ENCODE results near the gene PRR16.

The PRR16 gene

DNA sequence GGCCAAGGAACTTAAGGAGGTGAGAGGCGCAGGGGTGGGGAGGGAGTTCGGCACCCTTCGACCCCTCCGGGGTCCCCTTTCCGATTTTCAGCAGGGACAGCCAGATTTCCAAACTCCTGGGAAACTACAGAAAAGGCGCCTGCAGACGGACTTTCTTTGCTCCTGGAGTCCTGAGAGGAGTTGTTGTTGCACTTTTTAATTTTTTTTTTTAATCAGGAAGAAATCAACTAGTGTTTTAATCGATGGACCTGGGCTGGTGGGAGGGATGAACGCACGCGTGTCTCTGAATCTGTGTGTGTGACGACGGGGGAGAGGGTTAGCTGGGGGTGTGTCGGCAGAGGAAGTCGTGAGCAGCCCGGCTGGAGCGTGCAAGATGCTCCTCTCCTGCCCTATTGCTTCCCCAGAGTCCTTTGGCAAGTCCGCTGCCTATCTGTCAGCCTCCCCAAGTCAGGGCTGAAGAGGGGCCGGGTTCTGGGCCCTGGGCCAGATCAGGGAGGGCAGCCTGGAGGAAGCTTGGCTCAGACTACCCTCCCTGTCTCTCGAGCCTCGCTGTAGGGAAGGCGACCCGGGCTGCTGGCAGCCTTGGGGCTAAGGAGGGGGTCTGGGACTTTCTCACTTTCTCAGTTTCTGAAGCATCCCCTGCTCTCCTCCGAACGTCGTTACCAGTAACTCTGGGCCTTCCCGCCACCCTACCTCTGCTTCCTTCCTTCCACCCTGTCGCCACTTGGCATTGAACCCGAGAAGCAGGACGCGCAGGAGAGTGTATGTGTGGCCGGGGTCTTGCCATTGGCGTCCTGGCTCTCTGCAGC lies 731 bp downstream of the PRR16 start:
- no peak for DNase-seq

DNA sequence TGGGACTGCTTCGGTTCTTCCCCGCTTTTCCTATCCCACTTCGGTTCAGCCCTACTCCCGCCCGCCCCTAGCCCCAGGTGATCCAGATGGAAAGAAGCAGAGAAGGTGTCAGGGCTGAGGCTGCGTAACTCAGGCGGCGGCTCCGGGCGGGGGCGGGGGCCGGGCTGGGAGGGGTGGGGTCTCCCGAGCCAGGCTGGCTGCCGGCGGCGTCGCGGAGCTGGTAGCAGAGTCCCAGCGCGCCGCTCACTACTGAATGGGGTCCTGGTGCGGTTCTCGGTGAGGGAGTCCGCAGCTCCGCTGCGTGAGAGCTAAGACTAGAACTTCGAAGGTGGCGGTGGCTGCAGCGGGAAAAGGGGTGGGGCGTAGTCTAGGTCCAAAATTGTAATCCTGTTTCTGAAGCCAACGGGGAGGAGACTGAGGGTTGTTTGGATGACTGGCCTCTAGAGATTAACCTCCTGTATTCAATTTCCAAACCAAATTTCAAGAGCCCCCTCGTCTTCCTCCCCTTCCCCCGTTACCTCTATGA lies 1.4 kb downstream of the PRR16 start:
- DNase-seq: no peak

DNA sequence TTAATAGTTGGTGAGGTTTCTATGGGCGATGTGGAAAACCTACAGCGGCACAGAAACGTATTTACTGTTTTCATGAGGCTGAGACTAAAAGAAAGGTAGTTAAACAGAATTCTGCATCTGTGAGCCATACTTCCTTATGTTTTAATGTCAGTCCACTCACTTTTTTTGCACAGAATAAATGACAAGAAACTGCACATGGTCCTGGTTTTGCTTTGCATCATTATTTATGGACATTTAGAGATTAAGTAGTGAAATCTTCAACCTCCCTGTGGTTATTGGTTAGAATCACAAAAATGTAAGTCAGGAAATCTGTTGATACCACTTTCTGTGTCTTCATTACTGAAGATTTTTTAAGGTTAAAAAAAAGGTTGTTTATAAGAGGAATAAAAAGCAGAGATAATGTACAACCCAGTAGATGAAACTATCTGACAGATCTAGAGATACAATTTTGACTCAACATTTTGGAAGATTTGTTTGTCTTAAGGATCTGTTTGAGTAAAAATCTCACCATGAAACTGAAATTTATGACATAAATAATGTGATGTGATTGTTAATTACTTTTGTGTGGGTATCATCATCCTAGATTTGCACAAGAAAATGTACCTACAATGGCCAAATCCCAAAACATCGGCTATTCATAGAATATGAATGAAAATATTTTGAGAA lies 2.4 kb downstream of the PRR16 start:
- DNase-seq: no peak

DNA sequence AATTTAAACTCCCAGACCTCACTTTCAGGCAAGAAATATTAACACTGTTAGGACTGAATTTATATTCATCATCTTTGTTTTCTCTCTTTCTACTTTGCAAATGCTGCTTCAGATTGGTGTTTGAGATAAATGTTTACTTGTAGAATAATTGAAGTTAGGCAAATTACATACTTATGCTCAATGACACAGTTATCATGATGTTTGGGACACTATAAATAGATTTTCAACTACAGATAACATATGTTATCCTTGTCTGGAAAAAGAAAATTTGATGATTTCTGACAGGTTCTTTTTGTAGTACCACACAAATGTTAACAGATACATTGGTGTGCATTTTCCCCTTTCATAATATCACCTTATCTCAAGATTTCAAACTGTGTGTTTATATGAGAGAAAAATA lies 7.9 kb downstream of the PRR16 start:
- no peak for DNase-seq

DNA sequence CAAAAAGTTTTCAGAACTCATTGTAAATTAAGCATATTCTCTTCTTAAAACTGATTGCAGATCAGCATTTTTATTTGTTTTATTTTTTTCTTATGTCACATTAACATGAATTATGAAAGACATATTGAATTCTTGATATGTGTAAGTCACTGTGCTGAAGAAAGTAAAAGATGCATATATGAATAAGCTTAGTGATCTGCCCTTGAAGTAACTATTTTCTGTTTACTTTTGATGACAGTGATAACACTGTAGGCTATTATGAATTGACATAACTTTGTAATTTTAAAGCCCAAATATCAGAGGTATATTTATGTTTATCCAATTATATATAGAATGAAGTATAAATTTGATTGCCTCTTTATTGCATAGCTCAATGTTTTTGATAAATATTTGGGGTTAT lies 8.8 kb downstream of the PRR16 start:
- DNase-seq: no peak

DNA sequence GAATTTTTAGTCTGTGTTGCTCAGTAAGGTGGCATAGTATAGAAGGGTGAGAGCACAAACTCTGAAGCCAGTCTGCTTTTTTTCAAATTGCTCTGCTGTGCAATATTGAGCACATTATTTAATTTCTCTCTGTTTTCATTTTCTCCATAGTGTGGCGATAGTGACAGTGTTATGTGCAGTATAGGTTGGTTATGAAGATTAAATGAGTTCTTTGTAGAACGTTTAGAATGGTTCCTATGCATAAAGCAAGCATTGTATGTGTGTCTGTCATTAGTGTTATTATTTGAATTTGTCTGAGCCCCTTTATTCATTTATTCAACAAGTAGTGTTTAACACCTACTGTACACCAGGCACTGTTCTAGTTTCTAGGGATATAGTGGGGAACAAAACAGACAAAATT lies 9.2 kb downstream of the PRR16 start:
- DNase-seq: no peak

DNA sequence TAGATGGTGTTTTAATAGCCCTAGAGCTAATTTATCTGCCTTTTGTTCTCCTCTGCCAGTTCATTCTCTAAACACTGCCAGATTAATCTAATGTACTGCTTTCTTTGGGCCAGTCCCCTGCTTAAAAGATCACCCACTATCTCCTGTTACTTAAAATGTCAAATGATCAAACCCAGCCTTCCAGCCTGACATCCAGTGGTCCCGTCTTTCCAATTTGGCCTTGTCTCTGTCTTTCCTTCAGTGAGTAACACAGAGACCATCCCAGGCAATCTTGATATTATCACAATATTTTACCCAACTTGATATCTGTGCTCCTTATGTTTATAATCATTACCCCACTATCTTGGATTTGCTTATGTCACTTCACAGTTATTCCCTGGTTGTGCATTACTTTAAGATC lies 12.0 kb downstream of the PRR16 start:
- no peak for DNase-seq

DNA sequence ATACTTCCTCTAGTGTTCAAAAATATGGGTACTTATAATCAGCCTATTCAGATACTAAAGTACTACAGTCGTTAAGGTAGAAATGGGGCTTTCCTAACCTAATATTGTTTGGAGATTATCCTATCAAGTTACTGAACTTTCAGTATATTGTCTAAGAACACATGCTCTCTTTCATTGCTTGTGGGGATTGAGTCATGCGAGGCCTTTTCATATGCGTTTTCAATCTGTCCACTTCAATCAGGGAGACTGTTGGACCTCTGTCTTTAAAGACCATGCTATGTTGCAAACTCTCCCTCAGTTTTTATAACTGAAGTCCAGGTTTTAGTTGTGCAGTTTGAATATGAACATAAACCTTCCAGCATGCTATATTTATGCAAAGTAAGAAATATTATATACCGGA lies 15.0 kb downstream of the PRR16 start:
- DNase-seq: no peak

DNA sequence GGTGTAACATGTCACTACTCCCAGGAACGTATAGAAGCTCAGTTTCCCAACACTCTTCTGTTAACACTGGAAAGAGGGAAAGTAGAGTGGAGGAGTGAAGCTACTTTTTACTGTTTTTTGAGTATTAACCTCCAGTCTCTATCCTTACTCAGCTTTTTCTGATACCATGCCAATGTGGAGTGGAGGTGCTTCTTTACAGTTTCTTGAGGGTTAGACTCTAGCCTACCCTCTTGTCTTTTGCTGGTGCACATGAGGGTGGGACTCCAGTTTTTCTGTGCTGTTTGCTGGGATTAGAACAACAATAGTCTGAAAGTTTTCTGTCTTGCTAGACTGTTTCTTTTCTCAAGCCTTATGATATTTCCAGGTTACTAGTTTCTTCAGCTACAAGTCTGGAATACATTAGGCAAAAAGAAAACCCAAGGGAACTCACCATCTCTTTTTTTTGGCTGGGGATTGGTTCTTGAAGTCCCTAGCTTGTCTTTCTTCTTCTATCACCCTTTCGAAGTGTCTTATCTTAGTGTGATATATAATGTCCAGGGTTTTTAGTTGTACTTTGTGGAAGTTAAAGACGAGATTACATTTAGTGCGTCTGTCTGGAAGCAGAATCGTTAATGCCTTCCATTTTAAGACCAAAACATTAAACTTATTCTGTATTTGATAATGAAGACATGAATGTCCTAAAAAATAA lies 35.9 kb downstream of the PRR16 start:
- no peak for DNase-seq

DNA sequence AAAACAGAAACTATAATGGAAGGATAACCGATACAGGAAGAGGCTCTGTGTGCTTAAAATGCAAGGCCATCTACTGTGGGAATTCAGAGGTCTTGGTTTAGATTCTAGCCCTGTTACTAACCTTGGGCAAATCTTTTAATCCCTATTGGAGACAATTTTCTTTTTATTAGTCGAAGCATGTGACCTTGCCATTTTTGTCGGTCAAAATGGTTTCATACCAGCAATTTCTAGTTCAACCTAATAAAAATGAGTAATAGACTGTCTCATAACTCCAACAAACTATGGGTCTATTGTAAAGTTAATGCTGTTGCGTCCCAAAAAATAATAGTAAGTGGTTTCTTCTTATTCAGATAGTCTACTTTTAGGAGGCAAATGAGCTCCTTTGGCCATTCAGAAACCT lies 38.4 kb downstream of the PRR16 start:
- DNase-seq: no peak

DNA sequence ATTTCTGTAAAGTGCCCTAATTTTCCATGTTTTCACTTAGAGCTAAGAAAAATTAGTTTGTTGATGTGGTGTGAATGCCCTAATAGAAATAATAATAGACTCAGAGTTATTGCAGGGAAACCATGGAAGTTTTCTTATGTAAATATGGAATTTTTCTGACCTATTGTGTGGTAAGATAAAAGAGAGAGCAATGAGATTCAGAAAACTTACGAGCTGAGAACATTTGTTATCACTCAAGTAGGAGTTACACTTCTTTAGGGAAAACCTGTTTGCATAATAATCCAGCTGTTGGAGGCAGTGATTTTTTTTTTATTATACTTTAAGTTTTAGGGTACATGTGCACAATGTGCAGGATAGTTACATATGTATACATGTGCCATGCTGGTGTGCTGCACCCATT lies 39.2 kb downstream of the PRR16 start:
- DNase-seq: no peak

DNA sequence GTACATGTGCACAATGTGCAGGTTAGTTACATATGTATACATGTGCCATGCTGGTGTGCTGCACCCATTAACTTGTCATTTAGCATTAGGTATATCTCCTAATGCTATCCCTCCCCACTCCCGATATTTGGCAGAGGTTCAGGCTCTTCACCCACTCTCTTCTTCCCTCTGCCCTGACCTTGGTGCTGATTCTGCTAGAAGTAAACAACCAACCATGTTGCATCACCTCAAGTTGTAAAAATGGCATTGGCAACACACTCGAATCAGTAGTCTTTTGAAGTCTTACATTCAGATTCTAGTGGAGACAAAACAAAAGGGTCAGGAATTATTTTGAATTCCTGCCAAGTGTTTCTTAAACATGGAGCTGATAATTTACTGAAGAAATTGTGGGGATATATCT lies 40.0 kb downstream of the PRR16 start:
- DNase-seq: no peak

DNA sequence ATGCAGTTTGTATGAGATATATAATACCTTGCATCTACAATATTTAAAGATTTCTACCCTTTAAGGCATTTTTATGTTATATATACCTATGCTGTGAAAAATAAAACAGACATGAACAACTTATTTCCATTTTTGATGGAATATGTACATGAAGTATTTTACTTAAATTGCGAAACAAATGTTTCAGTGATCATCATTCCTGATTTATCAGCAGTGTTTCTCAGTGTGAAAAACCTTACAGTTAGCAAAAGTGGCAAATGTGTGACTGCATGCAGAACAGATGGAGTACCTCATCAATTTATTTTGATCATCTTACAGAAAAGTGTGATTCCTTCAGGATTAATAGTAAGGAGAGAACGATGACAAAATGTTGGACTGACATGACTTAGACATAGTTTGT lies 43.1 kb downstream of the PRR16 start:
- DNase-seq: no peak

DNA sequence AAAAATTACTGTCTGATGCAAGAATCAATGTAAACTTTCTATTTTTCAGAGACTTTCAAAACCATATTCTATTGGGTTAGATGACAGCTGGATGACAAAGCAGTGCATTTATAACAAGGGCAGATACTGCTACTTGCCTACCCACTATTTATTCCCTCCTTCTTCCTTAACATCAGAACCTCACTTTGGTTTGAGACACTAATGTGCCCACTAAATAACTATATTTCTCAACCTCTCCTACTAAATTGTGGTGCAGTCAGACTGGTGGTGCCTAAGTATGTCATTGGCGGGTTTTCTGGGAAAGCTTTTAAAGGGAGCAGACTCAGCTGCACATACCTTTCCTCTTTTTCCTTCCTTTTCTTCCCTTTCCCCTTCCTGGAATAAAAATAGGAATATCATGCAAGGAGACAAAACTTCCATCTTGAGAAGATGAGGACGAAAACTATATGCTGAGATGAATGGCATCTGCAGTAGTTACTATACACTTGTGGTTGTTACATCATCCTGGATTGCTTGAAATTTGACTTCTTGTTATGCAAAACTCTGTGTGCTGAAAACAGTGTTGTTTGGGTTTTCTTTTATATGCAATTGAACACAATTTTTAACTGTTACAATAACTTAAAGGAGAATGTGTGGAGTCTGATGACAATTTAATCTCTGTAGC lies 43.8 kb downstream of the PRR16 start:
- DNase-seq: no peak

DNA sequence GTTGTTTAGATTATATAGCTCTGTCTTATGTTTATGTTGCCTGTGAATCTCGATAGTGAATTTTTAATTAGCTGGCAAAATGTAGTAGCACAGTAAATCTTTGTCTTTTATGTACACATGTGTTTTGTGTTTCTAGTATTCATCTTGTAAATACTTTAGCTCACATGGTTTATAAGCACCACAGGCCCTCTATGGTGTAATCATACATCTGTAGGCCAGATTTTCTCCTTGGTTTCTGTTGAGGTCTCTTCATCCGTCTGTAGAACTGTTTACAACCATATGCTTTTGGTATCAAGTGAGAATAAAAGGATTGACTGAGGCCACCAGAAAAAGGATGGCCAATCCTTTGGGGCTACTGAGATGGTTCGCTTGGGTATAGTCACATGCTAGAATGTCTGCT lies 45.0 kb downstream of the PRR16 start:
- no peak for DNase-seq

DNA sequence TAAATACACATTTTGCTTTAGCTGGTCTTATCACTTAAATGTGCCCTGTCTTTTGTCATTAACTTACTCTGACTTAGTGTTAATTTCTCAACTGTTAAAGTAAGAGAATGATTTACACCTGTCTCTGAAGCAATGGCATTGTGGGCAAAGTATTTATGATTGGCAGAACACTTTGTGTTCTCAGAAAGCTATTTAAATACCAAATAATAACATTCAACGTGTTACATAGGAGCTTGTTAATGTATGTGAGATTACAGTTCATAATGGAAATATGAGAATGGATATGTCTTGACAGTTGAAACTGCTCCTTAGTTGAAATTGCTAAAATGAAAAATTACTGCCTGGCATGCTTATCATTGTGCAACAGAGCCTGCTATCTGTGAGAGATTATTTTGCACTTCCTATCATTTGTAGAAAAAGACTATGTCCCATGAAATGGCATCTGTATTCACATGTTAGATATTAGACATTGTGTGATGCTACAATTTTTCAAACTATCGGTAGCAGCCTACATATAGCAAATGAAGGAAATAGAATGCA lies 46.1 kb downstream of the PRR16 start:
- DNase-seq: no peak

DNA sequence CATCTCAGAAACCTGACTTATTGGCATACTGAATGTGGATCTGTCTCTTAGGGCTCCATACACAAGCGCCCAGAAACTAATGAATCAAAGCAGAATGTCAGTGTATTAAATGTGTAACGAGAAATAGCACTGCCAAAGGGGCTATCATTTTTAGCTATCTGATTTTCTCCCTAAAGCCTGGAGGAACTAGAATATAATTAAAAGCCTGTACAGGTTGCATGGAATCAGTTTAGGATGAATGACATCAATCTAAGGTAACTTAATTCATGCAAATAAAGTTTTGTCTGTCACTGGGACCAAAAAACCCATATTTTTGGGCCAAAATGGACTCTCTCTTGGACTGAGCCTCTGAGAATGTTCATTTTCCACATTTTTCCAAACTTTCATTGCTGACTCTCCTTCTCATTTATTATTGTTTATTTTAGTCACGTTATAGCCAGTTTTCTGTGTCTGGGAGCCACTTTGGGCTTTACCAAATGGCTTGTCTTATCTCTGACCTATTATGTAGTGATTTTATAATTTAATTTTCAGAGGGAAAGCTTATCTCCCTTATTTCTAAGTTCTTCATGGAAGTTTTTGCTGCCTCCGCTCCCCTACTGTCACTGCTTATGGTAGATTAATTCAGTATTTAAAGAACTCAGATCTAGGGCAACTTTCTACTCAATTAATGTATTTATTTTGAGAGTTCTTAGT lies 47.0 kb downstream of the PRR16 start:
- DNase-seq: no peak

DNA sequence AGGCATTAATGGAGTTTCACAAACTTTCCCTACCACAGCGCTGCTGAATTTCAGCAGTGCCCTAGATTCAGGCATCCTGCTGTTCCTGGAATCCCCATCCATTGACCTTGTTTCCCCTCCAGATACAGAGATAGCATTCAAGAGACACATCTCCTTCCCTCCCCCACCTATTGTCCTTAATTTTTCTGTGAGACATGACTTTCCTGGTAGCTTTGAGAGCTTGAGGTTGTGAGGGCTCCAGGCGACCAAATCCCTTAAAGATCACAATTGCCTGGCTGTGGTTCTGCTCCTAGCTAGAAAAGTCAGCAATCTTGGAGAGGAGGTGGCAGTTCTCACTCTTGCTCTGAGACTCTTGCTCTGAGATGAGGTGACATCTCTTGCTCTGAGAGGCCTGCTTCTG lies 48.0 kb downstream of the PRR16 start:
- no peak for DNase-seq

DNA sequence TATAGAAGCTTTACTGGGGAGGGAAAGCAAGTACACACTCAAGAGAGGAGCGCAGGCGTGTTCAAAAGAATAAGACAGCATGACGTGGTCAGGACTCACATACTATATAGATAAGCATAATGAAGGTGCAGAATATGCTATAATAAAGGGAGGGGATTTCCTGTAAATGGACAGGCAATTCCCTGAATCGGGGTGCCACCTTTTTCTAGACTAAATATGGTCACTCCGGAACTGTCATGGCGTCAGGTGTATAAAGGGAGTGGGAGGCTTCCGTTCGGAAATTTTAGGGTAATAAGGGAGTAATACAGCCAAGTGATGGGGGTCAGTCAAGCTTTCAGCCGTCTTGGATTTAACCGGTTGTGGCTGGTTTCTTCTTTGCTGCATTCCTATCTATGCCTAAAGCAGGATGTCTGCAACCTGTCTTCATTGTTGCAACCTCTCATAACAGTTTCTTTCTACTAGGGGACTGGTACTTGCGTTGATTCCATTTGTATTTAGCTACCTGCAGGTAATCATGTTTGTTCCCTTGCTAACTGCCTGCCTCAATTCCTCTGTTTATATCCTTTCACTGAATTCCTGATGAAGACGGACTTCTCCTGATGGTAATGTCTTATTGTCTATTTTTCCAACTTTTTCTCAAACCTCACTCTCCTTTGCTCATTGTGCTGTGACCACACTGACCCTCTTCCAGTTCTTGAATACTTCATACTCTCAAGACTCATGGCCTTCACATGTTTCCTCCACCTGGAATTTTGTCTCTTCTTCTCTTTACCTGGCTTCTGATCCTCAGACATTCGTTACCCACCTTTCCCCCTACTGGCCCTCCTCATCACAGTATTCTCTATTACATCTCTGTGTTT lies 48.9 kb downstream of the PRR16 start:
- DNase-seq: no peak

DNA sequence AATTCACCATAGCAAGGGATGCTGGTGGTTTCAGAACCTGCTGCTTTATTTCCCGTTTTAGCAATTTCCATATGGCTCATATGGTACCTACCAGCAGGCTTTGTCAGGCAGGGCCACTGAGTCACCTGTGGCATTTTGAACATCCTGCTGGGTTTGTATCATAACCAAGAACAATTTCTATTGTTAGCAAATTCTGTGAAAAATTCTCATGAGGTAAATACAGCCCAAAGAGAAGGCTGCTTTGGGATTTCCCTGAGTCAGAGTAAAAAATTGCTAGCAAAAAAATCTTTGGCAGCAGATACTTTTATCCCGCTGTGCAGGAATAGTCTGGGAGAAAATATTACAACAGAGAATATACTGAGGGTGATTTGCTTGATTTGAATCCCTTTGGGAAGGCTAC lies 52.7 kb downstream of the PRR16 start:
- no peak for DNase-seq

DNA sequence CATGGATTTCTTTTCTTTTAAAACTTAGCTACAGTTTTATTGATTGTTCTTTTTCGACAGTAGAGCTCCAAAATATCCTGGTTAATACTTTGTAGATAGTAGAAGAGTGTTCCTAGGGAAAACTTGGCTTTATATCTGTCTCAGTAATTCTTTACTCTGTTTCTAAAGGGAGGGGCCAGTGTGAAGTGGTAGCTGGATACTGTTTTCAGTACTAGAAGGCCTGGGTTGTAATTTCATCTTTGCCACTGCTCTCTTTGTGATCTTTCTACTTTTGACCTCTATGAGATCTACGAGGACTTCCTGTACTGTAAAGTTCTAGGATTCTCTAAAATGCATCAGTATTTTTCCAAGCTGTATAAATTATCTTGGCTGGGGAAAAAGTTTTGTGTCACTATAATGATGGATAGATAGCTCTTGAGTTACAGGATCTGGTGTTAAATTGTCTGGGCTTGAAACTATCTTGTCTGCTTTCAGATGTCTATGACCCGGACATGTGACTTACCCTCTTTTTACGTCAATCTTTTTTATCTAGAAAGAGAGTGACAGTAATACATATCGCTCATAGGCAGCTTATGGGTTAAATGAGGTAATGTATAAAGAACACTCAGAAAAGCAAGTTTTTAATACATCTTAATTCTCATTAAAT lies 53.6 kb downstream of the PRR16 start:
- DNase-seq: no peak

All from NCI-H748 treated with DMSO at 0.1 percent for 48 hours (cell line).